Astrocyte (in vitro differentiated cells and primary cell): Measurements from ENCODE around the gene KDM1A. TPM values are rescaled to one million over a fixed set of nuclear protein-coding genes. Genes with fewer than 3 reads are reported as not detected.
A peak's percentile ranks its signal among the peaks of the same experiment; 100 is the strongest.

ENCODE experiments used
- DNase-seq: peaks from one replicate; pipeline ENCODE4 v3.0.0-alpha.2; 2010; ENCODE audit warnings: low read depth
- FAIRE-seq: peaks from 2 replicates; lab custom pipeline; 2011; peaks lifted over from hg19 to GRCh38; lab: Jason Lieb, UNC
- H2AFZ ChIP-seq: 2 replicates; pipeline ENCODE4 v1.6.0; 2012; ENCODE audit warnings: low read depth, low read length, inconsistent platforms
- H3K27ac ChIP-seq: 2 replicates; pipeline ENCODE4 v1.5.1; 2011; ENCODE audit warnings: low read depth, low read length, inconsistent platforms
- H3K27me3 ChIP-seq: 2 replicates; pipeline ENCODE4 v1.6.0; 2011; ENCODE audit warnings: low read length, inconsistent platforms; ENCODE audit not compliant: insufficient read depth
- H3K36me3 ChIP-seq: 2 replicates; pipeline ENCODE4 v1.5.1; 2011; ENCODE audit warnings: low read length, inconsistent platforms; ENCODE audit not compliant: insufficient read depth
- H3K4me1 ChIP-seq: 2 replicates; pipeline ENCODE4 v1.5.1; 2011; ENCODE audit warnings: low read length, inconsistent platforms; ENCODE audit not compliant: insufficient read depth
- H3K4me2 ChIP-seq: 2 replicates; pipeline ENCODE4 v1.6.0; 2012; ENCODE audit warnings: low read length, inconsistent platforms
- H3K4me3 ChIP-seq: 2 replicates; pipeline ENCODE4 v1.5.1; 2011; ENCODE audit warnings: low read depth, mild to moderate bottlenecking, low read length, inconsistent platforms; ENCODE audit not compliant: insufficient read depth
- H3K79me2 ChIP-seq: 2 replicates; pipeline ENCODE4 v1.6.0; 2012; ENCODE audit warnings: mild to moderate bottlenecking, low read length, inconsistent platforms; ENCODE audit not compliant: insufficient read depth
- H3K9ac ChIP-seq: 2 replicates; pipeline ENCODE4 v1.6.0; 2012; ENCODE audit warnings: mild to moderate bottlenecking, low read length, inconsistent platforms
- H3K9me3 ChIP-seq: 2 replicates; pipeline ENCODE4 v1.5.1; 2012; ENCODE audit warnings: low read depth, mild to moderate bottlenecking, low read length, inconsistent platforms; ENCODE audit not compliant: insufficient read depth
- H4K20me1 ChIP-seq: 2 replicates; pipeline ENCODE4 v1.6.0; 2012; ENCODE audit warnings: low read length, inconsistent platforms; ENCODE audit not compliant: insufficient read depth
- H3K27ac Mint-ChIP-seq: one replicate; pipeline ENCODE4 v1.8.0; 2021; ENCODE audit warnings: mild to moderate bottlenecking, mixed read lengths; ENCODE audit not compliant: unreplicated experiment
- H3K27me3 Mint-ChIP-seq: one replicate; pipeline ENCODE4 v1.8.0; 2021; ENCODE audit warnings: low read depth, mixed read lengths; ENCODE audit not compliant: unreplicated experiment
- H3K36me3 Mint-ChIP-seq: one replicate; pipeline ENCODE4 v1.8.0; 2021; ENCODE audit warnings: low read depth, mixed read lengths; ENCODE audit not compliant: unreplicated experiment
- H3K4me1 Mint-ChIP-seq: one replicate; pipeline ENCODE4 v1.8.0; 2021; ENCODE audit warnings: low read depth, mixed read lengths; ENCODE audit not compliant: unreplicated experiment
- H3K4me3 Mint-ChIP-seq: one replicate; pipeline ENCODE4 v1.8.0; 2021; ENCODE audit warnings: mild to moderate bottlenecking, moderate library complexity, mixed read lengths; ENCODE audit not compliant: unreplicated experiment
- H3K9me3 Mint-ChIP-seq: one replicate; pipeline ENCODE4 v1.8.0; 2021; ENCODE audit warnings: mild to moderate bottlenecking, mixed read lengths; ENCODE audit not compliant: unreplicated experiment
- EZH2 ChIP-seq: IDR thresholded peaks from 2 replicates; pipeline ENCODE4 v1.6.1; 2012; ENCODE audit warnings: mild to moderate bottlenecking, low read length, inconsistent platforms; ENCODE audit not compliant: insufficient read depth
- total RNA-seq: library from RNA; stranded (reverse); gene quantifications from 2 replicates; pipeline ENCODE4 v1.2.1, GENCODE V29; 2021
- TF ChIP-seq, protein P1 (sequence below): IDR thresholded peaks from 2 replicates; pipeline ENCODE4 v1.5.1; 2011; ENCODE audit warnings: low read depth, mild to moderate bottlenecking, inconsistent platforms, low read length, moderate library complexity; ENCODE audit not compliant: insufficient read depth

Gene KDM1A
- total RNA-seq, 1 donor from 2014 or later = 110 TPM

DNA sequence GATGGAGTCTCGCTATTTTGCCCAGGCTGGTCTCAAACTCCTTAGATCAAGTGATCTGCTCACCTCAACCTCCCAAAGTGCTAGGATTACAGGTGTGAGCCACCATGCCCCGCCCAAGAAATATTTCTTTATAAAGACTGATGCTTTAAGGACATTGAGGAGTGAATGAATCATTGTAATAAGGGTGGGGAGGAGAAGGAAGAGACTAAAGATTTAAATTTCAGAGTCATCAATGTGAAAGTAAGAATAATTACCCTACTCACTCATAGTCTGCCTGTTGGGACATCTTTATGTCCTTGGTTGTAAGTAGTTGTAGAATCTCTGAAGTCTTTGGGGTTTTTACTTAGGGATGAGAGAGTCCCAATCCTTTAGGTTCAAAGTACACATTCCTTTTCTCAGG, 7.3 kb downstream of the KDM1A start:
- Histone ChIP-seq H3K36me3 (no peaks in the 10 kb centered on the region), H3K27me3 (no peaks in the 10 kb centered on the region), H2AFZ (no peak overlapping the region), H3K27ac (no peak overlapping the region), H3K79me2 (peaks cover 99% of the 10 kb centered on the region), H3K4me1 (no peaks in the 10 kb centered on the region), H4K20me1 (peaks cover 97% of the 10 kb centered on the region), H3K4me2 (no peak overlapping the region), H3K9ac (no peak overlapping the region), H3K9me3 (no peaks in the 10 kb centered on the region), H3K4me3 (no peak overlapping the region)
- peaks cover 11% of the 10 kb centered on the region for H3K4me1 Mint-ChIP-seq
- peaks cover 10% of the 10 kb centered on the region for H3K36me3 Mint-ChIP-seq
- peaks cover 2% of the 10 kb centered on the region for H3K9me3 Mint-ChIP-seq
- no peak for TF ChIP-seq EZH2
- TF ChIP-seq, protein P1, sequence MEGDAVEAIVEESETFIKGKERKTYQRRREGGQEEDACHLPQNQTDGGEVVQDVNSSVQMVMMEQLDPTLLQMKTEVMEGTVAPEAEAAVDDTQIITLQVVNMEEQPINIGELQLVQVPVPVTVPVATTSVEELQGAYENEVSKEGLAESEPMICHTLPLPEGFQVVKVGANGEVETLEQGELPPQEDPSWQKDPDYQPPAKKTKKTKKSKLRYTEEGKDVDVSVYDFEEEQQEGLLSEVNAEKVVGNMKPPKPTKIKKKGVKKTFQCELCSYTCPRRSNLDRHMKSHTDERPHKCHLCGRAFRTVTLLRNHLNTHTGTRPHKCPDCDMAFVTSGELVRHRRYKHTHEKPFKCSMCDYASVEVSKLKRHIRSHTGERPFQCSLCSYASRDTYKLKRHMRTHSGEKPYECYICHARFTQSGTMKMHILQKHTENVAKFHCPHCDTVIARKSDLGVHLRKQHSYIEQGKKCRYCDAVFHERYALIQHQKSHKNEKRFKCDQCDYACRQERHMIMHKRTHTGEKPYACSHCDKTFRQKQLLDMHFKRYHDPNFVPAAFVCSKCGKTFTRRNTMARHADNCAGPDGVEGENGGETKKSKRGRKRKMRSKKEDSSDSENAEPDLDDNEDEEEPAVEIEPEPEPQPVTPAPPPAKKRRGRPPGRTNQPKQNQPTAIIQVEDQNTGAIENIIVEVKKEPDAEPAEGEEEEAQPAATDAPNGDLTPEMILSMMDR = no peak
- H3K4me3 Mint-ChIP-seq = no peak overlapping the region
- no peak for DNase-seq
- no peak overlapping the region for H3K27ac Mint-ChIP-seq
- FAIRE-seq = no peak
- no peaks in the 10 kb centered on the region for H3K27me3 Mint-ChIP-seq

DNA sequence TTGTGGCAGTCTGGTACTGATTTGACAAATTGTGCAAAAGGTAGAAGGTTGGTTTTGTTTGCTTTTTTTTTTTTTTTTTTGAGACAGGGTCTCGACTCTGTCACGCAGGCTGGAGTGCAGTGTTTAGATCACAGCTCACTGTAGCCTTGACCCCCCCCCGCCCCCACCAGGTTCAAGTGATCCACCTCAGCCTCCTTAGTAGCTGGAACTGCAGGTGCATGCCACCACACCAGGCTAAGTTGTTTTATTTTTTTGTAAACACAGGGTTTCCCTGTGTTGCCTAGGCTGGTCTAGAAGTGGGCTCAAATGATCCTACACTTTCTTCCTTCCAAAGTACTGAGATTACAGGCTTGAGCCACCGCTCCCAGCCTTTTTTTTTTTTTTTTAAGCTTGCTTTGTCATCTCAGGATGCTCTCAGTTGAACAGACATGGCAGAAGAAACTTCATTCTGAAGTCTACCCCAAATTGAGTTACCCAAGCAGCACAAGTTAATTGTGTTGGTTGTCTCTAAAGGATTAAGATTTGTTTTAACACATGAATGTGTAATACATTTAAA, 8.2 kb downstream of the KDM1A start:
- Histone ChIP-seq H3K4me3 (no peak overlapping the region), H3K36me3 (no peaks in the 10 kb centered on the region), H3K79me2 (peaks cover 99% of the 10 kb centered on the region), H3K9me3 (no peaks in the 10 kb centered on the region), H3K4me1 (no peaks in the 10 kb centered on the region), H3K4me2 (no peak overlapping the region), H3K9ac (no peak overlapping the region), H3K27me3 (no peaks in the 10 kb centered on the region), H3K27ac (no peak overlapping the region), H4K20me1 (peaks cover 94% of the 10 kb centered on the region), H2AFZ (no peak overlapping the region)
- DNase-seq (no peak), FAIRE-seq (no peak)
- Mint-ChIP-seq H3K27ac (no peak overlapping the region), H3K9me3 (no peaks in the 10 kb centered on the region), H3K4me3 (no peak overlapping the region), H3K36me3 (peaks cover 10% of the 10 kb centered on the region), H3K27me3 (no peaks in the 10 kb centered on the region), H3K4me1 (peaks cover 11% of the 10 kb centered on the region)
- no peak for TF ChIP-seq EZH2
- TF ChIP-seq, protein P1 = no peak

DNA sequence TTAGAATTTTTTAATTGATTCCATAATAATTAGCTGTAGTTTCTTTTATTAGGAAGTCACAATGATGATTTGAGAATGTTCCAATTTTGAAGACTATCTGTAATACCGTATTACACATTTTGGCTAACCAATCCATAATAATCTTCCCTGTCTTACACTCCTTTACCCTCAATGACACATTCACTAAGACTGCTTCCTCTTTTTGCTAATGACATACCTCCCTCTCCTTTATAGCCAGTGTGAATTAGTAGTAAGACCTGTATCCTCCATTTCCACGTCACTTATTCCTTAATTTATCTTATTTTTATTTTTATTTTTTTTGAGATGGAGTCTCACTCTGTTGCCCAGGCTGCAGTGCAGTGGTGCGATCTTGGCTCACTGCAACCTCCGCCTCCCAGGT, 10.1 kb downstream of the KDM1A start:
- Histone ChIP-seq H2AFZ (no peak overlapping the region), H3K9ac (no peak overlapping the region), H3K79me2 (peaks cover 99% of the 10 kb centered on the region), H3K9me3 (no peaks in the 10 kb centered on the region), H3K27ac (no peak overlapping the region), H3K4me1 (no peaks in the 10 kb centered on the region), H3K4me3 (no peak overlapping the region), H3K4me2 (no peak overlapping the region), H3K36me3 (no peaks in the 10 kb centered on the region), H4K20me1 (peaks cover 90% of the 10 kb centered on the region), H3K27me3 (no peaks in the 10 kb centered on the region)
- H3K4me3 Mint-ChIP-seq = no peak overlapping the region
- FAIRE-seq (peak; percentile 26), DNase-seq (no peak)
- no peaks in the 10 kb centered on the region for H3K27me3 Mint-ChIP-seq
- no peaks in the 10 kb centered on the region for H3K9me3 Mint-ChIP-seq
- H3K27ac Mint-ChIP-seq = no peak overlapping the region
- no peak for TF ChIP-seq EZH2
- TF ChIP-seq, protein P1 = no peak
- peaks cover 18% of the 10 kb centered on the region for H3K4me1 Mint-ChIP-seq
- H3K36me3 Mint-ChIP-seq = peaks cover 5% of the 10 kb centered on the region
